HepG2 (cell line): ENCODE results near the gene SLC22A23. TPM values are rescaled to one million over a fixed set of nuclear protein-coding genes. Genes with fewer than 3 reads are reported as not detected.

Source experiments
- ARID5B ChIP-seq: IDR thresholded peaks from 2 replicates; pipeline ENCODE4 v1.4.0; 2020; ENCODE audit warnings: mild to moderate bottlenecking, missing genetic modification reagents
- MED13 ChIP-seq: sonication (generic); formaldehyde crosslinking; IDR thresholded peaks from 2 replicates; pipeline ENCODE4 v1.5.0; 2020; ENCODE audit warnings: missing genetic modification reagents
- MTA3 ChIP-seq: sonication (generic); formaldehyde crosslinking; IDR thresholded peaks from 2 replicates; pipeline ENCODE4 v1.4.0; 2020; ENCODE audit warnings: missing genetic modification reagents
- RCOR2 ChIP-seq: IDR thresholded peaks from 2 replicates; pipeline ENCODE4 v1.6.1; 2016; ENCODE audit warnings: missing biosample characterization, missing genetic modification reagents
- SIN3B ChIP-seq: fragments of 150-350 bp; IDR thresholded peaks from 2 replicates; pipeline ENCODE4 v1.6.1; 2014; ENCODE audit warnings: low read length
- TERF1 ChIP-seq: sonication (generic); formaldehyde crosslinking; IDR thresholded peaks from 2 replicates; pipeline ENCODE4 v1.8.0; 2022; ENCODE audit warnings: mild to moderate bottlenecking, missing genetic modification reagents, moderate library complexity
- XBP1 ChIP-seq: sonication (generic); formaldehyde crosslinking; IDR thresholded peaks from 2 replicates; pipeline ENCODE4 v1.5.0; 2020; ENCODE audit warnings: missing genetic modification reagents
- ZBTB33 ChIP-seq: sonication (generic); formaldehyde crosslinking; IDR thresholded peaks from 2 replicates; pipeline ENCODE4 v1.4.0; 2020; ENCODE audit warnings: missing genetic modification reagents
- ZIK1 ChIP-seq: sonication (generic); formaldehyde crosslinking; IDR thresholded peaks from 2 replicates; pipeline ENCODE4 v1.5.0; 2020; ENCODE audit warnings: mild to moderate bottlenecking, low read depth, missing genetic modification reagents, borderline replicate concordance
- ZNF138 ChIP-seq: sonication (generic); formaldehyde crosslinking; IDR thresholded peaks from 2 replicates; pipeline ENCODE4 v1.5.0; 2020; ENCODE audit warnings: mild to moderate bottlenecking, low read depth, missing genetic modification reagents
- ZNF280B ChIP-seq: sonication (generic); formaldehyde crosslinking; IDR thresholded peaks from 2 replicates; pipeline ENCODE4 v1.5.0; 2020; ENCODE audit warnings: missing genetic modification reagents, mild to moderate bottlenecking, borderline replicate concordance
- polyA plus RNA-seq, 8 experiments: library from polyadenylated mRNA; depleted of rRNA in 3 of 8; stranded (reverse) in 7 of 8; unstranded in 1 of 8; fragments of >200 nt; fragmentation: Illumina TruSeq in 4 of 8; extraction: Trizol in 4 of 8; gene quantifications; 2 replicates each; pipeline versions ENCODE4 v1.2.1 to v1.2.3, GENCODE V29; 2011 to 2016; ENCODE audit warnings: low read depth in 4 of 8, missing spikeins in 1 of 8, mixed read lengths in 1 of 8; ENCODE audit not compliant: insufficient read depth in 1 of 8
- total RNA-seq, 5 experiments: library from RNA; depleted of rRNA; stranded (reverse); fragments of >200 nt; fragmentation: Illumina TruSeq; extraction: Trizol; gene quantifications; 2 replicates each; pipeline ENCODE4 v1.2.3, GENCODE V29; 2016; ENCODE audit warnings: low read depth in 1 of 5
- TF ChIP-seq, protein P1 (sequence below): sonication (generic); formaldehyde crosslinking; conservative IDR thresholded peaks from 2 replicates; pipeline ENCODE4 v1.8.1; 2023; ENCODE audit warnings: missing genetic modification reagents
- TF ChIP-seq, protein P2 (sequence below): sonication (generic); formaldehyde crosslinking; IDR thresholded peaks from 2 replicates; pipeline ENCODE4 v1.5.0; 2020; ENCODE audit warnings: mild to moderate bottlenecking, missing genetic modification reagents
- TF ChIP-seq, protein P3 (sequence below): sonication (generic); formaldehyde crosslinking; IDR thresholded peaks from 2 replicates; pipeline ENCODE4 v1.8.1; 2022; ENCODE audit warnings: mild to moderate bottlenecking, missing genetic modification reagents

SLC22A23 gene
- total and polyA plus RNA-seq, 2 of the 13 experiments (the other 11 are each of a cell fraction or from before 2014, with no cell fraction given), result 11.8 to 17.5 TPM

DNA sequence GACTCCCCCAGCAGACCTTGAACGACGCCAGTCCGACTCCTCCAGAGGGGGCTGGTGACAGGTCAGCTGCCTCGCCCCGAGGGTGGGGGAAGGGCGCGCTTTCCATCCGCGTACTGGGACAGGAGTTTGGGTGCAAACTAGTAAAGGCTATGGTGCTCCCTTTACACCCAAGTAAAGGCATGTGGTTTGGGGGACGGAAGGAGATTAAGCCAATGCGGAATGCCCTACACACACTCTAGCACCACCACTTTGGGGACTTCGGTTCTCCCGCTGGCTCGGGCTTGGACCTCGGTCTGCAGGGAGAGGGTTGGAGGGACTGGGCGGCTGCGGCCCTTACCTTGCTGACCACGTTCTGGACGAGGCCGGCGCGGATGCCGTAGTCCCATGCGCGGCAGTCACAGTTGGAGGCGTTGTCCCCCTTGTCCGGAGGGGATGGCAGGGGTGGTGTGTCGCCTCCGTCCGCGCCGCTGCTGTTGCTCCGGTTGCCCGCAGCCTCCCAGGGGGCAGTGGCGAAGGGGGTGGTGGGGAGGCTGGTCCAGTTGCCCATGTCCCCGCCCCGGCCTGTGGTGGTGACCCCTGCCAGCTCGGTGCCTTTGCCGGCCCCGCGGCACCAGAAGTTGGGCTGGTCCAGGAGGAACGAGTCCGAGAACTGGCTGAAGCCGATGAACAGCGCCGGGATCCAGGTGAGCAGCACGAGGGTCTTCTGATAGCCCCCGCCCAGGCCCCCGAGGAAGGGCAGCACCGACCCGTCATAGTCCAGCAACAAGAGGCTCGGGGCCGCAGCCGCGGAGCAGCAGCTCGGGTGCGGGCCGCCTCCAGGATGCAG lies 1.1 kb downstream of the SLC22A23 start (continued):
- no peak for TF ChIP-seq TERF1 (CRISPR knock-in tag)
- TF ChIP-seq SIN3B, result no peak
- TF ChIP-seq MED13 (CRISPR knock-in tag), result 0 out of 2 replicates have a peak, but pooled peaks have one; percentile 28
- TF ChIP-seq, protein P1, sequence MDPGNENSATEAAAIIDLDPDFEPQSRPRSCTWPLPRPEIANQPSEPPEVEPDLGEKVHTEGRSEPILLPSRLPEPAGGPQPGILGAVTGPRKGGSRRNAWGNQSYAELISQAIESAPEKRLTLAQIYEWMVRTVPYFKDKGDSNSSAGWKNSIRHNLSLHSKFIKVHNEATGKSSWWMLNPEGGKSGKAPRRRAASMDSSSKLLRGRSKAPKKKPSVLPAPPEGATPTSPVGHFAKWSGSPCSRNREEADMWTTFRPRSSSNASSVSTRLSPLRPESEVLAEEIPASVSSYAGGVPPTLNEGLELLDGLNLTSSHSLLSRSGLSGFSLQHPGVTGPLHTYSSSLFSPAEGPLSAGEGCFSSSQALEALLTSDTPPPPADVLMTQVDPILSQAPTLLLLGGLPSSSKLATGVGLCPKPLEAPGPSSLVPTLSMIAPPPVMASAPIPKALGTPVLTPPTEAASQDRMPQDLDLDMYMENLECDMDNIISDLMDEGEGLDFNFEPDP (CRISPR knock-in tag), result peak; percentile 33; the same call in 1 of the 2 replicates
- TF ChIP-seq ZIK1, result no peak
- no peak for TF ChIP-seq XBP1 (CRISPR knock-in tag)
- TF ChIP-seq MTA3 (CRISPR knock-in tag), result no peak
- peak; percentile 77 for TF ChIP-seq ZNF280B (CRISPR knock-in tag)
- TF ChIP-seq ARID5B (CRISPR knock-in tag), result peak; percentile 35; the same call in 1 of the 2 replicates
- no peak for TF ChIP-seq ZBTB33 (CRISPR knock-in tag)
- 0 out of 2 replicates have a peak, but pooled peaks have one; percentile 5 for TF ChIP-seq ZNF138 (CRISPR knock-in tag)
- TF ChIP-seq RCOR2 (CRISPR knock-in tag), result no peak
- TF ChIP-seq, protein P2, sequence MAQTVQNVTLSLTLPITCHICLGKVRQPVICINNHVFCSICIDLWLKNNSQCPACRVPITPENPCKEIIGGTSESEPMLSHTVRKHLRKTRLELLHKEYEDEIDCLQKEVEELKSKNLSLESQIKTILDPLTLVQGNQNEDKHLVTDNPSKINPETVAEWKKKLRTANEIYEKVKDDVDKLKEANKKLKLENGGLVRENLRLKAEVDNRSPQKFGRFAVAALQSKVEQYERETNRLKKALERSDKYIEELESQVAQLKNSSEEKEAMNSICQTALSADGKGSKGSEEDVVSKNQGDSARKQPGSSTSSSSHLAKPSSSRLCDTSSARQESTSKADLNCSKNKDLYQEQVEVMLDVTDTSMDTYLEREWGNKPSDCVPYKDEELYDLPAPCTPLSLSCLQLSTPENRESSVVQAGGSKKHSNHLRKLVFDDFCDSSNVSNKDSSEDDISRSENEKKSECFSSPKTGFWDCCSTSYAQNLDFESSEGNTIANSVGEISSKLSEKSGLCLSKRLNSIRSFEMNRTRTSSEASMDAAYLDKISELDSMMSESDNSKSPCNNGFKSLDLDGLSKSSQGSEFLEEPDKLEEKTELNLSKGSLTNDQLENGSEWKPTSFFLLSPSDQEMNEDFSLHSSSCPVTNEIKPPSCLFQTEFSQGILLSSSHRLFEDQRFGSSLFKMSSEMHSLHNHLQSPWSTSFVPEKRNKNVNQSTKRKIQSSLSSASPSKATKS (CRISPR knock-in tag), result no peak
- TF ChIP-seq, protein P3, sequence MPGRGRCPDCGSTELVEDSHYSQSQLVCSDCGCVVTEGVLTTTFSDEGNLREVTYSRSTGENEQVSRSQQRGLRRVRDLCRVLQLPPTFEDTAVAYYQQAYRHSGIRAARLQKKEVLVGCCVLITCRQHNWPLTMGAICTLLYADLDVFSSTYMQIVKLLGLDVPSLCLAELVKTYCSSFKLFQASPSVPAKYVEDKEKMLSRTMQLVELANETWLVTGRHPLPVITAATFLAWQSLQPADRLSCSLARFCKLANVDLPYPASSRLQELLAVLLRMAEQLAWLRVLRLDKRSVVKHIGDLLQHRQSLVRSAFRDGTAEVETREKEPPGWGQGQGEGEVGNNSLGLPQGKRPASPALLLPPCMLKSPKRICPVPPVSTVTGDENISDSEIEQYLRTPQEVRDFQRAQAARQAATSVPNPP (CRISPR knock-in tag), result no peak
